ENCODE results near the gene SLC35G2.

GRCh38 chr3:136839556-136839931, 20.6 kb downstream of the SLC35G2 start:
- TF ChIP-seq, protein P1, sequence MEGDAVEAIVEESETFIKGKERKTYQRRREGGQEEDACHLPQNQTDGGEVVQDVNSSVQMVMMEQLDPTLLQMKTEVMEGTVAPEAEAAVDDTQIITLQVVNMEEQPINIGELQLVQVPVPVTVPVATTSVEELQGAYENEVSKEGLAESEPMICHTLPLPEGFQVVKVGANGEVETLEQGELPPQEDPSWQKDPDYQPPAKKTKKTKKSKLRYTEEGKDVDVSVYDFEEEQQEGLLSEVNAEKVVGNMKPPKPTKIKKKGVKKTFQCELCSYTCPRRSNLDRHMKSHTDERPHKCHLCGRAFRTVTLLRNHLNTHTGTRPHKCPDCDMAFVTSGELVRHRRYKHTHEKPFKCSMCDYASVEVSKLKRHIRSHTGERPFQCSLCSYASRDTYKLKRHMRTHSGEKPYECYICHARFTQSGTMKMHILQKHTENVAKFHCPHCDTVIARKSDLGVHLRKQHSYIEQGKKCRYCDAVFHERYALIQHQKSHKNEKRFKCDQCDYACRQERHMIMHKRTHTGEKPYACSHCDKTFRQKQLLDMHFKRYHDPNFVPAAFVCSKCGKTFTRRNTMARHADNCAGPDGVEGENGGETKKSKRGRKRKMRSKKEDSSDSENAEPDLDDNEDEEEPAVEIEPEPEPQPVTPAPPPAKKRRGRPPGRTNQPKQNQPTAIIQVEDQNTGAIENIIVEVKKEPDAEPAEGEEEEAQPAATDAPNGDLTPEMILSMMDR (IDR thresholded peaks at IDR 0.05), result no peak
- TF ChIP-seq POLR2A (IDR thresholded peaks at IDR 0.05), result no peak

Data from Peyer's patch (tissue), 4 donors.